IMR-90 (cell line): ENCODE data around the gene PSMA4. TPM values are rescaled to one million over a fixed set of nuclear protein-coding genes. Genes with fewer than 3 reads are reported as not detected.

Experiments used
- ATAC-seq: fragments of 200-7000 bp; cut with Tn5 transposase; 2 replicates; pipeline ENCODE4 v1.9.1; 2020; ENCODE audit warnings: low read depth, mild to moderate bottlenecking, moderate library complexity
- BruUV-seq: library from RNA; stranded (reverse); fragments of 400-500 nt; replicated peaks from 2 replicates; lab custom pipeline; 2021; lab: Mats Ljungman, UMichigan
- CTCF ChIA-PET: fragments of 300-600 bp; formaldehyde crosslinking; extraction: SDS; loops from one replicate; lab custom pipeline; 2021; ENCODE audit warnings: antibody characterized with exemption; lab: Yijun Ruan, JAX
- POLR2A ChIA-PET: fragments of 300-600 bp; sonication (Branson Sonifier 250); formaldehyde crosslinking; loops from one replicate; lab custom pipeline; 2022; ENCODE audit warnings: antibody characterized with exemption; ENCODE audit not compliant: unreplicated experiment; lab: Charles Lee
- DNase-seq: peaks from one replicate; pipeline ENCODE4 v3.0.0; 2013
- H2AFZ ChIP-seq: replicated peaks from 2 replicates; pipeline ENCODE3; 2013; ENCODE audit warnings: low read length, mild to moderate bottlenecking; ENCODE audit not compliant: poor library complexity
- H2AK5ac ChIP-seq: 2 replicates; pipeline ENCODE4 v1.6.1; 2013; ENCODE audit warnings: low read depth, low read length, inconsistent platforms
- H2AK9ac ChIP-seq: replicated peaks from 2 replicates; pipeline ENCODE3; 2013; ENCODE audit warnings: mild to moderate bottlenecking, low read depth, low read length, moderate library complexity; ENCODE audit not compliant: poor library complexity
- H2BK120ac ChIP-seq: 2 replicates; pipeline ENCODE4 v1.6.1; 2013; ENCODE audit warnings: low read depth, low read length, inconsistent platforms
- H2BK15ac ChIP-seq: 3 replicates; pipeline ENCODE4 v1.6.1; 2013; ENCODE audit warnings: low read depth, low read length, inconsistent platforms
- H2BK20ac ChIP-seq: 2 replicates; pipeline ENCODE4 v1.6.1; 2013; ENCODE audit warnings: low read depth, mild to moderate bottlenecking, inconsistent platforms, low read length, moderate library complexity
- H2BK5ac ChIP-seq: 2 replicates; pipeline ENCODE4 v1.6.1; 2013; ENCODE audit warnings: mild to moderate bottlenecking, low read depth, low read length, inconsistent platforms; ENCODE audit not compliant: poor library complexity, severe bottlenecking
- H3K14ac ChIP-seq: replicated peaks from 2 replicates; pipeline ENCODE4 v1.6.1; 2013; ENCODE audit warnings: low read depth, low read length, inconsistent platforms
- H3K18ac ChIP-seq: 2 replicates; pipeline ENCODE4 v1.6.1; 2013; ENCODE audit warnings: low read depth, low read length, control low read depth
- H3K23ac ChIP-seq: 2 replicates; pipeline ENCODE4 v1.6.1; 2013; ENCODE audit warnings: low read depth, low read length, inconsistent platforms
- H3K27ac ChIP-seq: 2 replicates; pipeline ENCODE4 v1.5.1; 2013; ENCODE audit warnings: mild to moderate bottlenecking, control low read depth, low read length; ENCODE audit not compliant: insufficient read depth
- H3K27me3 ChIP-seq: 2 replicates; pipeline ENCODE4 v1.6.1; 2013; ENCODE audit warnings: low read length; ENCODE audit not compliant: control insufficient read depth, insufficient read depth
- H3K36me3 ChIP-seq: 2 replicates; pipeline ENCODE4 v1.6.1; 2013; ENCODE audit warnings: low read length, mixed read lengths; ENCODE audit not compliant: control insufficient read depth, insufficient read depth
- H3K4ac ChIP-seq: 2 replicates; pipeline ENCODE4 v1.6.1; 2013; ENCODE audit warnings: low read depth, low read length, inconsistent platforms
- H3K4me1 ChIP-seq: 2 replicates; pipeline ENCODE4 v1.6.1; 2013; ENCODE audit warnings: low read length, mixed read lengths; ENCODE audit not compliant: control insufficient read depth, insufficient read depth
- H3K4me2 ChIP-seq: 2 replicates; pipeline ENCODE4 v1.6.1; 2013; ENCODE audit warnings: low read depth, mild to moderate bottlenecking, control low read depth, low read length, moderate library complexity
- H3K4me3 ChIP-seq: 2 replicates; pipeline ENCODE4 v1.5.1; 2013; ENCODE audit warnings: low read depth, mild to moderate bottlenecking, control low read depth, low read length, moderate library complexity; ENCODE audit not compliant: insufficient read depth
- H3K56ac ChIP-seq: 2 replicates; pipeline ENCODE4 v1.6.1; 2013; ENCODE audit warnings: low read length, inconsistent platforms; ENCODE audit not compliant: insufficient read depth; ENCODE audit errors: extremely low read depth
- H3K79me1 ChIP-seq, 2 experiments: 2 replicates each; pipeline ENCODE4 v1.6.1; 2013; ENCODE audit warnings: low read length in 2 of 2, inconsistent platforms in 1 of 2, low read depth in 1 of 2
- H3K9ac ChIP-seq: 2 replicates; pipeline ENCODE4 v1.6.1; 2013; ENCODE audit warnings: low read depth, low read length, control low read depth
- H3K9me1 ChIP-seq: 2 replicates; pipeline ENCODE4 v1.6.1; 2013; ENCODE audit warnings: low read length, inconsistent platforms; ENCODE audit not compliant: insufficient read depth
- H3K9me3 ChIP-seq: 2 replicates; pipeline ENCODE4 v1.6.1; 2013; ENCODE audit warnings: low read length; ENCODE audit not compliant: control insufficient read depth, insufficient read depth
- H4K20me1 ChIP-seq: 2 replicates; pipeline ENCODE4 v1.6.1; 2013; ENCODE audit warnings: low read length, inconsistent platforms; ENCODE audit not compliant: insufficient read depth
- H4K5ac ChIP-seq: 2 replicates; pipeline ENCODE4 v1.6.1; 2013; ENCODE audit warnings: mild to moderate bottlenecking, low read depth, low read length, control low read depth
- H4K8ac ChIP-seq, 2 experiments: 2 replicates each; pipeline ENCODE4 v1.6.1; 2013; ENCODE audit warnings: low read depth in 2 of 2, low read length in 2 of 2, control low read depth in 1 of 2, inconsistent platforms in 1 of 2
- H4K91ac ChIP-seq: 2 replicates; pipeline ENCODE4 v1.6.1; 2013; ENCODE audit warnings: low read depth, low read length, inconsistent platforms; ENCODE audit not compliant: insufficient read depth
- BHLHE40 ChIP-seq: fragments of 150-350 bp; IDR thresholded peaks from 2 replicates; pipeline ENCODE4 v1.6.1; 2016; ENCODE audit warnings: mild to moderate bottlenecking, low read depth, low read length
- FOS ChIP-seq: fragments of 150-350 bp; IDR thresholded peaks from 2 replicates; pipeline ENCODE4 v1.6.1; 2016; ENCODE audit warnings: low read depth, low read length
- MAFK ChIP-seq: IDR thresholded peaks from 2 replicates; pipeline ENCODE4 v1.6.1; 2012; ENCODE audit warnings: low read depth, low read length, improper control_type of control experiment
- NFE2L2 ChIP-seq: fragments of 150-350 bp; IDR thresholded peaks from 2 replicates; pipeline ENCODE4 v1.6.1; 2016; ENCODE audit warnings: low read depth, mild to moderate bottlenecking, low read length
- SMC3 ChIP-seq: fragments of 150-350 bp; IDR thresholded peaks from 2 replicates; pipeline ENCODE4 v1.6.1; 2016; ENCODE audit warnings: low read depth, mild to moderate bottlenecking, antibody characterized with exemption, low read length, moderate library complexity
- USF2 ChIP-seq: fragments of 150-350 bp; IDR thresholded peaks from 2 replicates; pipeline ENCODE4 v1.6.1; 2017; ENCODE audit warnings: mild to moderate bottlenecking, antibody characterized with exemption, low read length, low read depth
- WGBS, 2 experiments: methylation state at CpG; one replicate each; pipeline versions ENCODE4 v1.1.5 to v1.1.7; 2013; ENCODE audit warnings: missing lambda C conversion rate in 2 of 2; ENCODE audit not compliant: insufficient read length in 1 of 2; ENCODE audit errors: extremely low coverage in 2 of 2; 5-methylcytosine and 5-hydroxymethylcytosine counted together
- dilution Hi-C: fragments of 300-500 bp; cut with HindIII; formaldehyde crosslinking; loops from one replicate; pipeline ENCODE4 v1.14.3; 2018; ENCODE audit warnings: low sequenced_read_pairs; ENCODE audit not compliant: unreplicated experiment
- in situ Hi-C: fragments of 300-500 bp; cut with MboI; formaldehyde crosslinking; loops from 3 replicates; pipeline ENCODE4 v1.14.3; 2019; ENCODE audit warnings: low sequenced_read_pairs, inconsistent platforms, mixed read lengths
- intact Hi-C: fragments of 100-400 bp; cut with micrococcal nuclease; formaldehyde crosslinking; loops from 2 replicates; pipeline ENCODE4 v1.10.0; 2022
- polyA plus RNA-seq, 3 experiments: library from polyadenylated mRNA; depleted of rRNA; stranded (reverse); fragments of >200 nt; gene quantifications; 2 replicates each; pipeline ENCODE4 v1.2.3, GENCODE V29; 2012; ENCODE audit warnings: low replicate concordance in 1 of 3
- total RNA-seq: library from RNA; depleted of rRNA; stranded (reverse); fragments of >200 nt; gene quantifications from 2 replicates; pipeline ENCODE4 v1.2.3, GENCODE V29; 2012
- TF ChIP-seq, protein P1 (sequence below): conservative IDR thresholded peaks from 2 replicates; pipeline ENCODE4 v1.5.1; 2012; ENCODE audit warnings: mild to moderate bottlenecking, low read depth, low read length, improper control_type of control experiment

Gene PSMA4
- total and polyA plus RNA-seq, 2 of the 4 experiments (the other 2 are of a cell fraction), result 208 to 239 TPM

- no peaks in the 10 kb centered on the region for H3K27me3 ChIP-seq
- ATAC-seq (no peak), DNase-seq (no peak)
- no peak overlapping the region for H2AK5ac ChIP-seq
- dilution Hi-C loops (no loop called here), in situ Hi-C loops (no loop called here), intact Hi-C loops (no loop called here)
- no peak overlapping the region for H3K18ac ChIP-seq
- H3K36me3 ChIP-seq, result peaks cover 7% of the 10 kb centered on the region
- H3K4me2 ChIP-seq, result no peak overlapping the region
- no peak overlapping the region for H2AK9ac ChIP-seq
- H3K4me1 ChIP-seq, result no peaks in the 10 kb centered on the region
- H3K9me1 ChIP-seq, result 0 out of 2 replicates have a peak, but pooled peaks cover 2% of the 10 kb centered on the region
- no peak overlapping the region for H2BK5ac ChIP-seq
- ChIA-PET CTCF (no interaction called here), POLR2A (no interaction called here)
- H3K23ac ChIP-seq, result no peak overlapping the region
- H3K4ac ChIP-seq, result no peak overlapping the region
- TF ChIP-seq, protein P1, sequence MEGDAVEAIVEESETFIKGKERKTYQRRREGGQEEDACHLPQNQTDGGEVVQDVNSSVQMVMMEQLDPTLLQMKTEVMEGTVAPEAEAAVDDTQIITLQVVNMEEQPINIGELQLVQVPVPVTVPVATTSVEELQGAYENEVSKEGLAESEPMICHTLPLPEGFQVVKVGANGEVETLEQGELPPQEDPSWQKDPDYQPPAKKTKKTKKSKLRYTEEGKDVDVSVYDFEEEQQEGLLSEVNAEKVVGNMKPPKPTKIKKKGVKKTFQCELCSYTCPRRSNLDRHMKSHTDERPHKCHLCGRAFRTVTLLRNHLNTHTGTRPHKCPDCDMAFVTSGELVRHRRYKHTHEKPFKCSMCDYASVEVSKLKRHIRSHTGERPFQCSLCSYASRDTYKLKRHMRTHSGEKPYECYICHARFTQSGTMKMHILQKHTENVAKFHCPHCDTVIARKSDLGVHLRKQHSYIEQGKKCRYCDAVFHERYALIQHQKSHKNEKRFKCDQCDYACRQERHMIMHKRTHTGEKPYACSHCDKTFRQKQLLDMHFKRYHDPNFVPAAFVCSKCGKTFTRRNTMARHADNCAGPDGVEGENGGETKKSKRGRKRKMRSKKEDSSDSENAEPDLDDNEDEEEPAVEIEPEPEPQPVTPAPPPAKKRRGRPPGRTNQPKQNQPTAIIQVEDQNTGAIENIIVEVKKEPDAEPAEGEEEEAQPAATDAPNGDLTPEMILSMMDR, result no peak
- TF ChIP-seq NFE2L2 (no peak), BHLHE40 (no peak), MAFK (no peak), USF2 (no peak), FOS (no peak), SMC3 (no peak)
- peaks cover 20 to 27% of the 10 kb centered on the region in 2 experiments for H3K79me1 ChIP-seq
- no peak overlapping the region for H3K56ac ChIP-seq
- H3K14ac ChIP-seq, result no peak overlapping the region
- H2BK15ac ChIP-seq, result no peak overlapping the region
- WGBS, 2 experiments, result no CpG with 5 or more reads among the region's 1 CpG
- BruUV-seq, result no TSS peak
- no peak overlapping the region for H4K91ac ChIP-seq
- no peak overlapping the region for H3K27ac ChIP-seq
- no peak overlapping the region for H2BK20ac ChIP-seq
- no peak overlapping the region for H4K5ac ChIP-seq
- no peak overlapping the region for H3K4me3 ChIP-seq
- H2AFZ ChIP-seq, result no peak overlapping the region
- H4K8ac ChIP-seq, result no peak overlapping the region
- H3K9me3 ChIP-seq, result no peaks in the 10 kb centered on the region
- no peak overlapping the region for H3K9ac ChIP-seq
- peaks cover 7% of the 10 kb centered on the region for H4K20me1 ChIP-seq
- no peak overlapping the region for H2BK120ac ChIP-seq
Observed at GRCh38 chr15:78538358-78538757, 1.9 kb upstream of the PSMA4 start.
